RKO (cell line): ENCODE measurements around the gene NXPH4.

Experiments
- DNase-seq: peaks from one replicate; pipeline ENCODE4 v3.0.0-alpha.2; 2016; ENCODE audit warnings: low spot score

NXPH4 gene

DNA sequence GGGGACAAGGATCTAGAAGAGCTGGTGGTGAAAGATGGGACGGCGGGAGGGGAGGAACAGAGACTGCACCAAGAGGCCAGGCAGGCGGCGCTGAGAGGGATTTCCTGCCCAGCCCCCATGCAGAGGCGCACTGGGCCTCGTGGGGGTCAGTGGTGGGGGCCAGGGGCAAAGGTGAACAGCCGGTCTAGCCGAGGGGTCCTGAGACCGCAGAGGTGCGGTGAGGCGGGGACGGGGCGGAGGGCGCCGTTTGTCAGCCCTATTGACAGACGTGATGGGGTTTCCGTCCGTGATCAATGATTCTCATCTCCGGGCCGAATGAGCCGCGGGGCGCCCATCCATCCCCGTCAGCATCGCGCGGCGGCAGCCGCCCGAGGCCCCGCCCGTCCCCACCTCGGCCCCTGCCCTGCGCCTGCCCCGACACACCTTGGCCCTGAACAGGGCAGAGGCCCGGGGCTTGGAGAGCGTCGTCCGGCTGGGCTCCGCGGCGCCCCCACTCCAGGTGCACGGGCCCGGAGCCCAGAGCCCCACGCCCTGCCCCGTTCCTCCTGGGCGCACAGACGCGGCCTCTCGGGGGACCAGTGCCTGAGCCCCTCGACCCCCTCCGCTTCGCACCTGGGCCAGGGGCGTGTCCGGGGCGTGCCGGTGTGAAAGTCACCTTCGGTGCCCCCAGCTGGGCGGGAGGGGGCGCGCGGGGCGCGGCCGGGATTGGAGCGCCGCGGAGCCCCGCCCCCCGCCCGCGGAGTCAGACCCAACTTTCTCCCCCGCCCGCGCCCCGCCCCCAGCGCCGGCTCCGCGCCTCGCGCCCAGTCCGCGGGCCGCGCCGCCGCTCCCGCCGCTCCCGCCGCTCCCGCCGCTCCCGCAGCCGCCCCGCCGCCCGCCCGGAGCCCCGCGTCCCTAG lies at the start of gene NXPH4:
TSS of gene NXPH4 (plus strand) at position 781 of the 898 bp plus-strand sequence. CDS start 176 bp downstream, outside the sequence.
- peak; percentile 51 for DNase-seq

DNA sequence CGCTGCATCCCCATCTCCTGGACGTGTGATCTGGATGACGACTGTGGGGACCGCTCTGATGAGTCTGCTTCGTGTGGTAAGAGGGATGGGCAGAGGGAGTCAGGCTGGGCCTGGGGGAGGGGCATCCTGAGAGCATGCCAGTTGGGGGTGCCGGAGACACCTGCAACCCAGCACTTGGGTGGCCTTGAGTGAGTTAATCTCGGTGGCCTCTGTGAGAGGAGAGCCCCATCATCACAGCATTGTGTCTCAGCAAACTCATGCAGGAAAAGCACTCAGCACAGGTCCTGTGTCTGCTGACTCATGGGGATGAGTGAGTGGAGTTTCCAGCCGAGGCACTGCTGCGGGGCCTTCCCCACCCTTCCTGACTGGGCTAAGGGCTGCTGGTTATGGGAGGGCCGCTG lies 49.6 kb upstream of the NXPH4 start:
- DNase-seq, result peak; percentile 57

DNA sequence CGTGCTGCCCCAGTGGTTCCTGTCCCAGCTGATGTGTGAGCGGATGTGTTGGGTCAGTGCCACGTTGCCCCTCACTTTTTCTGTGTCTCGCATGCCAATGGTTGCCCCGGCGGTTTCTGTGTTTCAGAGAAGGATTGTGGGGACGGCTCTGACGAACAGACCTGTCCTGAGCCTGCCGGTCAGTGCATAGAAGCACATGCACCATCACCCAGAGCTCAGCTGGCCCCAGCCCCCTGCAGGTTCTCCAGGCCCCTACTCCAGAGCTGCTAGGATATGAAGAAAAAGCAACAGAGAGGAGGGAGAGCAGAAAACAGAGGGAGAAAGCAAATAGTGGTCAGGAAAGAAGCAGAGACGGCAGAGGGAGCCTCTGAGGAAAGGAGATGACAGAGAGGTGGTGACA lies 48.5 kb upstream of the NXPH4 start:
- DNase-seq, result no peak

DNA sequence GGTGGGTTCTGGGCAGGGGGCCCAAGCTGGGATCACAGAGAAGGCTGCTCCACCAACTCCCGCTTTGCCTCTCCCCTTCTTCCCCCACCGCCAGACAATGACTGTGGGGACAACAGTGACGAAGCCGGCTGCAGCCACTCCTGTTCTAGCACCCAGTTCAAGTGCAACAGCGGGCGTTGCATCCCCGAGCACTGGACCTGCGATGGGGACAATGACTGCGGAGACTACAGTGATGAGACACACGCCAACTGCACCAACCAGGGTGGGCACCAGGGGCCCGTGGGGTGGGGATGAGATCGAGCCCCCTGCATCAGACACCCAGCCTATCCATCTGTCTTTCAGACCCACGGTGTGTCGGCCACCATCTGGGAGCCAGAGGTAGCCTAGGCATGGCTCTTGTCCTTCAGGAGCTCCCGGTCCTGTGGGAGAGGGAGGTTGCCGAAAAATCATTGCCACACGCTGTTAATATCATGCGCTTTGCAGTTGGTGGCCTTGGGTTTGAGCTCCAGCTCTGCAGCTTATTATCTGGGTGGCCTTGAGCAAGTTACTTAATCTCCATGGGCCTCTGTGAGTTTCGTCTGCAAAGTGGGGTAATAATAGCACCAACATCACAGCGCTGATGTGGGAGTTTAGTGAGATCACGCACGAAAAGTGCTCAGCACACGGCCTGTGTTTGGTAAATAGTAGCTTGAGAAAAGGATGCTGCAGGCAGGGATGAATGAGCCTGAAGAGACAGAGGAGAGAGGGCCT lies 47.4 kb upstream of the NXPH4 start:
- no peak for DNase-seq

DNA sequence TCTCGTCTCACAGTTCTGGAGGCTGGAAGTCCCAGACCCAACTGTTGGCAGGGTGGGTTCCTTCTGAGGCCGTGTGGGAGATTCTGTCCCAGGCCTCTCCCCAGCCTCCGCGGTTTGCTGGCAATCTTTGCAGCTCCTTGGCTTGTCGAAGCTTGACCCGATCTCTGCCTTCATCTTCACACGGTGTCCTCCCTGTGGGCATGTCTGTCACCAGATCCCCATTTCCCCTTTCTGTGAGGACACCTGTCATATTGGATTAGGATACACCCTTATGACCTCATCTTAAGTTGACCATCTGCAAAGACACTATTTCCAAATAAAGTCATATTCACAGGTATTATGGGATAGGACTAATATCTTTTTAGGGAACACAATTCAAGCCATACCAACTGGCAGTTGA lies 46.6 kb upstream of the NXPH4 start:
- no peak for DNase-seq

DNA sequence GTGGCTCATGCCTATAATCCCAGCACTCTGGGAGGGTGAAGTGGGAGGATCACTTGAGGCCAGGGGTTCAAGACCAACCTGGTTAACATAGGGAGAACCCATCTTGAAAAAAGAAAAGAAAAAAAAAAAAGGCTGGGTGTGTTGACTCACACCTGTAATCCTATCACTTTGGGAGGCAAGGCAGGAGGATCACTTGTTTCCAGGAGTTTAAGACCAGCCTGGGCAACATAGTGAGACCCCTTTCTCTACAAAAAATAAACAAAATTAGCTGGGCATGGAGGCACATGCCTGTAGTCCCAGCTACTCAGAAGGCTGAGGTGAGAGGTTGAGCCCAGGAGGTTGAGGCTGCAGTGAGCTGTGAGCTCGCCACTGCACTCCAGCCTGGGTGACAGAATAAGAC lies 46.2 kb upstream of the NXPH4 start:
- DNase-seq, result no peak

DNA sequence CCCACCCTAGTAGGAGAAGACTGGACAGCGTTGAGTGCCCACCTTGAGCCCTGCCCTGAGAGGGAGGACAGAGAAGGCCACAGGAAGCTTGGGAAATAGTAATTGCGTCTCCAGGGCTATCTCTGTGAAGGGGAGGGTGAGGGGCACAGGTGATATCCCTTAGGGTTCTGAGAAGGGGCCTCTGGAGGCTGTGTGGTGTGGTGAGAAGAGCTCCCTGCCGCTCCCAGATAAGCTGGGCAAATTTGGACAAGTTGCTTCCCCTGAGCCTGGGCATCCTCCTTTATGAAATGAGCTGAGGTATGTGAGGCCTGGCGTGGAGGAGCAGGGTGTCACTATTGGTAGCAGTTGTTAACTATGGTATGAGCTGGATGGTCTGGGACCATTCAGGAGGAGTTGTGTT lies 45.7 kb upstream of the NXPH4 start:
- no peak for DNase-seq

DNA sequence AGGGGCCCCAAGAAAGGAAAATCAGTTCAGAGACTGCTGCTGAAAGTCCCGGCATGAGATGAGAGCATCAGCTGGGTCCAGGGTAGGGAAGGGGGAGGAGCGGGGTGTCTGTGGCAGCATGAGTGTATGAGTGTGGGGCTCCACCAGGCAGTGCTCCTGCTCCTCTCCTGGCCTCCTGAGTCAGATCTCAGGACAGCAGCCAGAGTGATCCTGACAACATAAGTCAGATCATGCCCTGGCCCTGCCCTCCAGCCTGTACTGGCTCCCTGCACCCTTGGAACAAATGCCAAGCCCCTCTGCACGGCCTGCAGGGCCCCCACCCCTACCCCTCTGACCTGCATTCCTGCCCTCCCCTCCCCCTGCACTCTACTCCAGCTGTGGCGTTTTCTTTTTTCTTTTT lies 44.9 kb upstream of the NXPH4 start:
- no peak for DNase-seq

DNA sequence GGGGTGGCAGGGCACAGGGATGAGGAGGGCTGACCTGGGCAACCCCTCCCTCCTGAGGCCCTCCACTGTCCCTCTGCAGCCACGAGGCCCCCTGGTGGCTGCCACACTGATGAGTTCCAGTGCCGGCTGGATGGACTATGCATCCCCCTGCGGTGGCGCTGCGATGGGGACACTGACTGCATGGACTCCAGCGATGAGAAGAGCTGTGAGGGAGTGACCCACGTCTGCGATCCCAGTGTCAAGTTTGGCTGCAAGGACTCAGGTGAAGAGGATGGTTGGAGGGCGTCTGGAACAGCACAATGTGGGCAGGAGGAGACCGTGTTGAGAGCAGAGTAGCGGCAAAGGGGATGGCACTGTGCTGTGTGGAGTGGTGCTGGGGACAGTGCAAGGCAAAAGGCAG lies 43.5 kb upstream of the NXPH4 start:
- no peak for DNase-seq

DNA sequence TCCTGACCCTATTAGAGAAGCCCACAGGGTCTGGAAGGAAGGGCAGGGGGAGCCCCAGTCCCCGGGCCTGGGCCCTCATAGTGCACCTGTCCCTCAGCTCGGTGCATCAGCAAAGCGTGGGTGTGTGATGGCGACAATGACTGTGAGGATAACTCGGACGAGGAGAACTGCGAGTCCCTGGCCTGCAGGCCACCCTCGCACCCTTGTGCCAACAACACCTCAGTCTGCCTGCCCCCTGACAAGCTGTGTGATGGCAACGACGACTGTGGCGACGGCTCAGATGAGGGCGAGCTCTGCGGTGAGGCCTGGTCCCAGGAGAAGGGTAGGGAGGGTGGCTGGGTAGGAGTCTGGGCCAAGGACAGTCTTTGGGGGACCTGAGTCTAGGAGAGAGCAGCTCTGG lies 42.9 kb upstream of the NXPH4 start:
- no peak for DNase-seq

DNA sequence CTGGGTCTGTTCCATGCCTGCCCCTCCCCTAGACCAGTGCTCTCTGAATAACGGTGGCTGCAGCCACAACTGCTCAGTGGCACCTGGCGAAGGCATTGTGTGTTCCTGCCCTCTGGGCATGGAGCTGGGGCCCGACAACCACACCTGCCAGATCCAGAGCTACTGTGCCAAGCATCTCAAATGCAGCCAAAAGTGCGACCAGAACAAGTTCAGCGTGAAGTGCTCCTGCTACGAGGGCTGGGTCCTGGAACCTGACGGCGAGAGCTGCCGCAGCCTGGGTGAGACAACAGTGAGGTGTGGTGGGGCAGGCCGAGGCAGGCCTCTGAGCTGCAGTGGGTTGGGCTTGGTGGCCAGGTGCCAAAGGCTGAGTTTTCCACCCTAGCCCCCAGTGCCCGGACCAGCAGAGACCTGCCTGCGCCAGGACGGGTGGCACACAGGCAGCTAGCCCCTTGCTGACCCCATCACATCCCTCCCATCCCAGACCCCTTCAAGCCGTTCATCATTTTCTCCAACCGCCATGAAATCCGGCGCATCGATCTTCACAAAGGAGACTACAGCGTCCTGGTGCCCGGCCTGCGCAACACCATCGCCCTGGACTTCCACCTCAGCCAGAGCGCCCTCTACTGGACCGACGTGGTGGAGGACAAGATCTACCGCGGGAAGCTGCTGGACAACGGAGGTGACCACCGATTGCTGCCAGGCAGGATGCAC lies 41.0 kb upstream of the NXPH4 start:
- DNase-seq, result peak; percentile 16

DNA sequence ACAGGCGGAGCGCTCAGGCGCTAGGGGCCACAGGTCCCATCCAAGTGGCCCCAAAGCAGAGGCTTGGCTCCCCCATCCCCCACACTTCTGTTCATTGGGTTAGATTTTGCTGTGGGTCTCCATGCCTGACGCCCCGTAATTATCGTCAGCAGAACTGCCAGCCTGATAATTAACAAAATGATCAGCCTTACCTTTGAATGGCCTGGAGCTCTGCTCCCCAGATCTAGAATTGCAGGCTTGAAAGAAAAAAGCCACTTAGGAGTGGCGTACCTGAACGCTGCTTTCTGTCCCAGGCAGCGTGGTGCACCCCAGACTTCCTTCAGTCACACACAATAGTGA lies 40.5 kb upstream of the NXPH4 start:
- DNase-seq, result no peak

DNA sequence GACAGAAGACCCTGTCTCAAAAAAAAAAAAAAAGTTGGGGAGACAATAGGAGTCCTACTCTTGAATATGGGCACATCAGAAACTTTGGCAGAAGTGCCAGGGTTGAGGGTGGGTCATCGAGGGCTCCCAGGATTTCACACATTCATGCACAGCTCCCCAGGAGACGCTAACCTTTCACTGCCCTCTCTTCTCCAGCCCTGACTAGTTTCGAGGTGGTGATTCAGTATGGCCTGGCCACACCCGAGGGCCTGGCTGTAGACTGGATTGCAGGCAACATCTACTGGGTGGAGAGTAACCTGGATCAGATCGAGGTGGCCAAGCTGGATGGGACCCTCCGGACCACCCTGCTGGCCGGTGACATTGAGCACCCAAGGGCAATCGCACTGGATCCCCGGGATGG lies 39.7 kb upstream of the NXPH4 start:
- no peak for DNase-seq

DNA sequence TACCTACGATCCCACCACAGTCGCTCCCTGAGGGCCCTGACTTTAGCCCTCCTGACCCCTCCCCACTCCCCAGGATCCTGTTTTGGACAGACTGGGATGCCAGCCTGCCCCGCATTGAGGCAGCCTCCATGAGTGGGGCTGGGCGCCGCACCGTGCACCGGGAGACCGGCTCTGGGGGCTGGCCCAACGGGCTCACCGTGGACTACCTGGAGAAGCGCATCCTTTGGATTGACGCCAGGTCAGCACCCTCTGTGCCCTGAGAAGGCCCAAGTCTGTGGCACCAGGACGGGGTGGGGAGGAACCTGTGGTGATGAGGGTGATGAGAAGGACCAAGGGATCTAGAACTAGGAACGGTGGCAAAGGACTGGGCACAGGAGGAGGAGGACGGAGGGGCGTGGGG lies 39.2 kb upstream of the NXPH4 start:
- DNase-seq, result no peak

DNA sequence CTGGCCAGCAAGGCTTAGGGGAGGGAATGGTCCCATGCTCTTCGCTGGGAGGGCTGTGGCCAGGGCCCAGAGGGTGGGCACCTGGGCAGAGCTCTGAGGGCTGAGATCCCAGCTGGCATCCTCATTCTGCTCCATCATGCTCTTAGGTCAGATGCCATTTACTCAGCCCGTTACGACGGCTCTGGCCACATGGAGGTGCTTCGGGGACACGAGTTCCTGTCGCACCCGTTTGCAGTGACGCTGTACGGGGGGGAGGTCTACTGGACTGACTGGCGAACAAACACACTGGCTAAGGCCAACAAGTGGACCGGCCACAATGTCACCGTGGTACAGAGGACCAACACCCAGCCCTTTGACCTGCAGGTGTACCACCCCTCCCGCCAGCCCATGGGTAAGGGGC lies 38.4 kb upstream of the NXPH4 start:
- DNase-seq, result no peak

DNA sequence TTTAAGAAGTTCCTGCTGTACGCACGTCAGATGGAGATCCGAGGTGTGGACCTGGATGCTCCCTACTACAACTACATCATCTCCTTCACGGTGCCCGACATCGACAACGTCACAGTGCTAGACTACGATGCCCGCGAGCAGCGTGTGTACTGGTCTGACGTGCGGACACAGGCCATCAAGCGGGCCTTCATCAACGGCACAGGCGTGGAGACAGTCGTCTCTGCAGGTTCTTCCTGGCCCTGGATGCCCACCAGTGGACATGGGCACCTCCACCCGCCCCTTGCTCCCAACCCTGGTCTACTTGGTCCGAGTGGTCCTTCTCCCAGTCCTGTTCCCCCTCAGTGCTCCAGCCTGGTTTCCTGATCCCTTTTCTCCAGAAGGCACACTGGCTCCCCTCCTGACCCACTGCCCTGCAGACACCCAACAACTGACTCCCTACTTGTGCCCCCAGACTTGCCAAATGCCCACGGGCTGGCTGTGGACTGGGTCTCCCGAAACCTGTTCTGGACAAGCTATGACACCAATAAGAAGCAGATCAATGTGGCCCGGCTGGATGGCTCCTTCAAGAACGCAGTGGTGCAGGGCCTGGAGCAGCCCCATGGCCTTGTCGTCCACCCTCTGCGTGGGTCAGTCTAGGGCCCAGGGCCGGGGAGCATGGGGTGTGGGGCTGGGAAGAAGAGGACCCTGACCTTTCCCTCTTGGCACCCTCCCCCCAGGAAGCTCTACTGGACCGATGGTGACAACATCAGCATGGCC lies 37.1 kb upstream of the NXPH4 start:
- DNase-seq, result no peak

DNA sequence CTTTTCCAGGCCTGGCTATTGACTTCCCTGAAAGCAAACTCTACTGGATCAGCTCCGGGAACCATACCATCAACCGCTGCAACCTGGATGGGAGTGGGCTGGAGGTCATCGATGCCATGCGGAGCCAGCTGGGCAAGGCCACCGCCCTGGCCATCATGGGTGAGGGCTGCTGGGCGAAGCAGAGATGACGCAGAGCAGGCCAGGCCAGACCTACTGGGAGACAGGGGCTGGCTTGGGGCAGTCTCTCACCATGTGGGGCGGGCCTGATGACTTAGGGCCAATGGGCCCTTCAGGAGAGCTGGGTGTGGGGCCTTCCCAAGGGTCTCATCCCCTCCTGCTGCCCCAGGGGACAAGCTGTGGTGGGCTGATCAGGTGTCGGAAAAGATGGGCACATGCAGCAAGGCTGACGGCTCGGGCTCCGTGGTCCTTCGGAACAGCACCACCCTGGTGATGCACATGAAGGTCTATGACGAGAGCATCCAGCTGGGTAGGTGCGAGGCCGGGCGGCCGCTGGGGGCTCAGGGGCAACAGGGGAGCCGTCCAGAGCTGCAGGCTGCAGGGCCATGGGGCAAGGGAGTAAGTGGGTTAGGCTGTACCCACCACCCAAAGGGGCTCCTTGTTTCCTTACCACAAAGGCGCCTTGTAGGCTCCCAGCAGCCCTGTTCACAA lies 36.1 kb upstream of the NXPH4 start:
- DNase-seq, result no peak

DNA sequence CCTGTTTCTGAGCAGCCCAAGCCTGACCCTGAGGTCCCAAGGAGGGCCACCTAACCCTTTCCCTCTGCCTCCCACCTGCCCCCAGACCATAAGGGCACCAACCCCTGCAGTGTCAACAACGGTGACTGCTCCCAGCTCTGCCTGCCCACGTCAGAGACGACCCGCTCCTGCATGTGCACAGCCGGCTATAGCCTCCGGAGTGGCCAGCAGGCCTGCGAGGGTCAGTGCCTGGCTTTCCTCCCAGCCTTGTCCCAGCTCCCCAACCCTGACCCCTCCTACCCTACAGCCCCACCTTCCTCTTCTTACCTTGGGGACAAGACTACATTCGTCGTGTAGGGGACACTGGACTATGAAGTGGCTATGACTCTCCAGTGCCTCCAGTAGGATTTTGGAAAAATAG lies 35.5 kb upstream of the NXPH4 start:
- DNase-seq, result no peak

DNA sequence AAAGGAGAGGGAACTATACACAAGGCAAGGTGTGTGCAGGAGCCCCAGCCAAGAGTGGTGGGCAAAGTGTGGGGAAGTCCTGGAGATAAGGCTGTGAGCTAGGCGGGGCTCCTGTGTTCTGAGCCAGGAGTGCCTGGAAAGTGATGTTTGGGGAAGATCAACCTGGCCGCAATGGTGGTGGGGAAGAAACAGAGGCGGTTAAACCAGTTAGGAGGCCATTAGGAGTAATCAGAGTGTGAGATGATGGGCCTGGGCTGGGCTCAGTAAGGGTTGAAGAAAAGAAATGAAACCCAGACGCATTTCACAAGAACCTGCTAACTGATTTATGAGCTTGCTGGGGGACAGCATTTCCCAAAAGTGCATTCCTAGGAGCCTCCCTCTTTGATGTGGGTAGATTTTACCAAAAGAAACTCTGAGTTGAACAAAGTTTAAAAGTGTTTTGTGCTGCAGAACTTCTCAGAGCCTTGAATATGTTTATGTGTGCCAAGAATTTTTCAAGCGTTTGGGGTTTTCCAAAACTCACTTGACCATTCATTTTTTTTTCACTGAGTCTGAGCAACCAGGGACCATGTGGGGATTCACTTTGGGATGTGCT lies 34.9 kb upstream of the NXPH4 start:
- DNase-seq, result no peak

DNA sequence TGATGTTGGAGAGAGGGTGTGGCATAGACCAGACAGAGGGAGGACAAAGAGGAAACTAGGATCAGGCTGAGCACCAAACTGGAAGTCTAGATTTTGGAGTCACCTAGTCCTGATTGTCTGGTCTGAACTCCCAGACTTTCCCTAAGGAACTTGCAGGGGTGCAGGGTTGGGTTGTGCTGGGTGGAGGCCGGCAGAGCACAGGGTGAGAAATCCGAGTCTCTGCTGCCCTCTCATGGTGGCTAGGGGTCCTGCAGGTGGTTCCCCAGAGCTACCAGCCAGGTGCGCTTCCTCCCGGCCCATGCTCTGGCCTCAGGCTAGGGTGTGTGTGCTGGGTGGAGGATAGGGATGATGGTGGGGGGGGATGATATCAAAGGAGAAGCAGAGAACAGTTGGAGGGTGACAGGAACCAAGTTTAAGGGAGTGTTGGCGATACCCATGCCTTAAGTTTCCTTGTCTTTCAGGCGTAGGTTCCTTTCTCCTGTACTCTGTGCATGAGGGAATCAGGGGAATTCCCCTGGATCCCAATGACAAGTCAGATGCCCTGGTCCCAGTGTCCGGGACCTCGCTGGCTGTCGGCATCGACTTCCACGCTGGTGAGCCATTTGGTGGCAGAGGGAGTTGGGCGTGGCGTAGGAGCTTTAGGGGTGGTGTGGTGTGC lies 33.5 kb upstream of the NXPH4 start:
- DNase-seq, result peak; percentile 73
